Ramos (cell line): ENCODE data around the gene RTN4RL1.
"Not testable (repeated sequence)": the region's sequence is repeated elsewhere in the genome, so short reads cannot be mapped to it uniquely, and the experiment has no call there.

ENCODE experiments used
- in situ Hi-C: fragments of 300-500 bp; cut with MboI; formaldehyde crosslinking; loops from one replicate; pipeline ENCODE4 v1.14.3; 2022; ENCODE audit warnings: low sequenced_read_pairs; ENCODE audit not compliant: unreplicated experiment

Gene RTN4RL1

DNA sequence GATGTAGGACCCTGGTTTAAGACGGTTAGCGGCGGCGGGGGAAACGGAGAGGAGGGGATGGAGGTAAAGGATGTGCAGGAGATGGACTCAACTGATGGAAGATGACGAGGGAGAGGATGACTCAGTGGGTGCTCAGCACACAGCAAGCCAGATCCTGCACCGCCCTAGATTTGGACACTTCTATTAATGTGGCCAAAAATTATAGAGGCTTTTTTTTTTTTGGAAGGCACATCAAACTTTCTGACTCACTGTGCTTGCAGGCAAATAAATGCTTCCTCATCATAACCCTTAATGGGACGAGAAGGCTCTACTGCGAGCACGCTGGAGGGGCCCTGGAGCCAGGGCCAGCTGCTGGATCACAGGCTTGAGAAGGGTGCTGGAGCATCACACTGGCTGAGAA is 36.0 kb downstream of the RTN4RL1 start:
- in situ Hi-C loops = no loop called here

DNA sequence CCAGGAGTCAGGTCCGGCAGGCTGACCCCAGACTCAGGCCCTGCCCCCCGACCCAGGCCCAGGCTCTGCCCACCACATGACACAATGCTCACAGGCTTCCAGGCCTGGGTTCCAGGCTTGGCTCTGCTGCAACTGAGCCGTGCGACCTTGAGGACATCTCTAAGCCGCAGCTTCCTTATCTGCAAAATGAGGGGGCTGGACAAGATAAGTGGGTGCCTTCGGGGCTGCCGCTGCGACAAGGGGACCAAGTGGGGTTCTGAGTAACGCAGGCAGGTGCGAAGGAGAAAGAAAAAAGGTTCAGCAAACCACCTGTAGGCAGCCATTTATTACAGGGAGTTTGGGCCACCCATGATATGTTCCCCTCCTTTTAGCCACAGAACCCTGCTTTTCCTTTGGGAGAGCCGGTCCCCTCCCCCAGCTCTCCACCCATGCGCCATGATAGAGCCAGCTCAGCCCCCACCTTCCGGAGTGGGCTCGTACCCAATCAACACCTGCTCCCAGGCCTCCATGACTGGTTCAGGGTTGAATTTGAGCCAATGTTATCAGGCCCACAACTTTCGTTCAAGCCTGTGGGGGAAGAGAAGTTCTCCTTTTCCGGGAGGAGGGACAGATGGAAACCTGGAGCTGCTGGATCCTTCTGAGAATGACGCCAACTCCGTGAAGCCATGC is 38.2 kb downstream of the RTN4RL1 start:
- in situ Hi-C loops = no loop called here

DNA sequence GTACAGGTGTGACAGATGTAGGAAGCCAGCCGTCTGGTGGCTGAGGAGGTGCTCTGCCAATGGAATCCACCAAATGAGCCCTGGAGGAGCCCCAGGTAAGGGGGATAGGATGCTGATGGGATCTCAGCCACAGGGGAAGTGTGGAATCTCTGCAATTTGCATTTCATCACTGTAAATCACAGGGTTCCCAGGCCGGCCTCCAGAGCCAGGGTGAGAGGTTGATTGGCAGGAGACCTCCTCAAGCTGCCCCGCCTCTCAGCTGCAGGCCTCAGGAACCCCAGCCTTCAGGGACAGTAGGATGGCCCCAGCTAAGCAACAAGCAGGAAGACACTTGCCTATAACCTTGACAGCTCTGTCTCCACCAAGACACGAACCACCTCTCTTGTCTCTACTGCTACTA is 39.4 kb downstream of the RTN4RL1 start:
- in situ Hi-C loops = no loop called here

DNA sequence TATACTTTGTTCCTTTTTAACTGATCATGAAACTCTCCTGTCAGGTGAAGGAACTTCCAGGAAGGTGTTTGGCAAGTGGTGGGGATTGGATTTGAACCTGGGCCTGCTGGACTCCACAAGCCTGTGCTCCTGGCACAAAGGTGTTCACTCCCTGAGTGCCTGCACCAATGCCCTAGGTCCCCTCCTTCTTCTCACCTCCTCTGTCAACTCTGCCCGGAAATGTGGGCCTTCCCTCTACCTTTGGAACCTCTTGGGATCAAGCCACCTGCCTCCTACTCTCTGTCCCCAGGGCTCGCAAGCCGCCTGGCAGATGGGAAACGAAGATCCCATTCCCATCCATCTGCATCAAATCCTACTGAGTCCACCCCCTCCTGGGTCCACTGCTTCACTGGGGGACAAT is 40.0 kb downstream of the RTN4RL1 start:
- in situ Hi-C loops = no loop called here

DNA sequence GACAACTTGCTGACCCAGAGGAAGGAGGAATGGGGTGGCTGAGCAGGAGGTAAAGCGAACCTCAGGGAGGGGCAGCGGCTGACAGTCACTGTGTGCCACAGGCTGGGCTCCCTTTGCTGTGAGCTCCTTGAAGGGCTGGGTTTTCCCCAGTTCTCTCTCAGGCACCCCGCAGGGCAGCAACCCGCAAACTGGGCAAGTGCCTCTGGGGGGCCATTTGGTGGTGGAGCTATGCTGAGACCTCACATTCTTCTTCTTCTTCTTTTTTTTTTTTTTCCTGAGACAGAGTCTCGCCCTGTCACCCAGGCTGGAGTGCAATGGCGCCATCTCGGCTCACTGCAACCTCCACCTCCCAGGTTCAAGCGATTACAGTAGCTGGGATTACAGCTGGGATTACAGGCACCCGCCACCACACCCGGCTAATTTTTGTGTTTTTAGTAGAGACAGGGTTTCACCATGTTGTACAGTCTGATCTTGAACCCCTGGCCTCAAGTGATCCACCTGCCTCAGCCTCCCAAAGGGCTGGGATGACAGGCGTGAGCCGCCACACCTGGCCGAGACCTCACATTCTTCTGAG is 42.3 kb downstream of the RTN4RL1 start:
- in situ Hi-C loops = not testable (repeated sequence)

DNA sequence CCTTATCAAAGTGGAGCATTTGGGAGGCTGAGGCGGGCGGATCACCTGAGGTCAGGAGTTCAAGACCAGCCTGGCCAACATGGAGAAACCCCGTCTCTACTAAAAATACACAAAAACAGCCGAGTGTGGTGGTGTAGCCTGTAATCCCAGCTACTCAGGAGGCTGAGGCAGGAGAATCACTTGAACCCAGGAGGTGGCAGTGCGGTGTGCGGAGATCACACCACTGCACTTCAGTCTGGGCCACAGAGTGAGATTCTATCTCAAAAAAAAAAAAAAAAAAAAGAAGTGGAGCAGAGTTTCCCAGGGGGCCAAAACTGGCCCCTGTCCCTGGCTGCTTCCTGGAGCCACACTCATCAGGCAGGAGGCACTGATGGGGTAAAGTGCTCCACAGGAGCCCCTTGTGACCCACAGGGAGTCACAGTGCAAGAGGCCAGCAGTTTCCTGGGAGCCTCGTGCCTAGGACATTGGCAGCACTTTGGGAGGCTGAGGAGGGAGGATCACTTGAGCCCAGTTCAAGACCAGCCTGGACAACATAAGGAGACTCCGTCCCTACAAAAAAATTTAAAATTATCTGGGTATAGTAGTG is 44.4 kb downstream of the RTN4RL1 start:
- in situ Hi-C loops = no loop called here

DNA sequence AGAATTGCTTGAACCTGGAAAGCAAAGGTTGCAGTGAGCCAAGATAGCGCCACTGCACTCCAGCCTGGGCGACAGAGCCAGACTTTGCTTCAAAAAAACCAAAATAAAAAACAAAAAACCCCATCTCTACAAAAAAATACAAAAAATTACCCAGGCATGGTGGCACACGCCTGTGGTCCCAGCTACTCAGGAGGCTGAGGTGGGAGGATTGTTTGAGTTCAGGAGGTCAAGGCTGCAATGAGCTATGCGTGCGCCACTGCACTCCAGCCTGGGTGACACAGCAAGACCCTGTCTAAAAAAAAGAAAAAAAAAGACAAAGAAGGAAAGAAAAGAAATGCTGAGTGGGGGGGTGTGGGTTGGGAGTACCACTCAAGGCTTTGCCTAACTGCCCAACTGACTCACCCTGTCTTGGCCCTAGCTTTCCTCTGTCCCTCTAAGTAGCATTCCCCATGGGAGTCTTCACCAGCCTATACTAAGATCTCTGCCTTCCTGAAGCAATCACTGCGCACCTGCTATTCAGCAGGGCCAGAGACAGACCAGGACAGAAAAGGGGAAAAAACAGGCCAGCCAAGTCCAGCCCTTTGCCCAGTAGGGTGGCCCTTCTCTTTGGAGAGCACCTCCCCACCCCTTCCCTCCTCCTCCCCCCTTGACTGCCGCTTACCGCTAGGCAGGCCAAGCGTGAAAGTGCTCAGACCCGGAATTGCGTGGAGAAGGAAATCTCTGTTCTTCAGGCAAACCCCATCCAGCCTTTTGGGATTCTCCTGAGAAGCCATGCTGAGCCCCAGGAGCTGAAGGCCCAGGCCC is 45.8 kb downstream of the RTN4RL1 start:
- in situ Hi-C loops = no loop called here

DNA sequence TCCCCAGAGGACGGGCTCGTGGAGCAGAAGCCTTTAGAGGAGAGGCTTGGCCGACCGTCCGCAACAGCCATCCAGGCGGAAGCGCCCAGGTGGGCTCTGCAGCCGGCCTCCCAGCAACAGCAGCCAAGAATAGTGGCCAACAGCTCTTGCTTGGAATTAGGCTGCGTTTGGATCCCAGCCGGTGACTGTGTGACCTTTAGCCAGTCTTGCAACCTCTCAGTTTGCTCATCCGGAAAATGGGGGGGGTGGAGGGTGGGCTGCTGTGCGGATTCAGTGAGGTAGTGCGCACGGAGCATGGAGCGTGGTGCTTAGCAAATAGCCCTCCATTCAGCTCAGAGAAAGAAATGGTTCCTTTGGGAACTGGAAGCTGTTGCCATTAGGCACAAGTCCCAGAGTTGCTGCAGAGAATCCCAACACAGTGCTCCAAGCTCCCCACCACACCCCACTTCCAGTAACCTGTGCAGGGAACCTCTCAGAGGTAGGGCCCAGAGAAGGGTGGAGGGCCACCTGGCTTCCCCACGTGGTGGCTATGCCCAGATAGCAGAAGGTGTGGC is 46.7 kb downstream of the RTN4RL1 start:
- in situ Hi-C loops = no loop called here

DNA sequence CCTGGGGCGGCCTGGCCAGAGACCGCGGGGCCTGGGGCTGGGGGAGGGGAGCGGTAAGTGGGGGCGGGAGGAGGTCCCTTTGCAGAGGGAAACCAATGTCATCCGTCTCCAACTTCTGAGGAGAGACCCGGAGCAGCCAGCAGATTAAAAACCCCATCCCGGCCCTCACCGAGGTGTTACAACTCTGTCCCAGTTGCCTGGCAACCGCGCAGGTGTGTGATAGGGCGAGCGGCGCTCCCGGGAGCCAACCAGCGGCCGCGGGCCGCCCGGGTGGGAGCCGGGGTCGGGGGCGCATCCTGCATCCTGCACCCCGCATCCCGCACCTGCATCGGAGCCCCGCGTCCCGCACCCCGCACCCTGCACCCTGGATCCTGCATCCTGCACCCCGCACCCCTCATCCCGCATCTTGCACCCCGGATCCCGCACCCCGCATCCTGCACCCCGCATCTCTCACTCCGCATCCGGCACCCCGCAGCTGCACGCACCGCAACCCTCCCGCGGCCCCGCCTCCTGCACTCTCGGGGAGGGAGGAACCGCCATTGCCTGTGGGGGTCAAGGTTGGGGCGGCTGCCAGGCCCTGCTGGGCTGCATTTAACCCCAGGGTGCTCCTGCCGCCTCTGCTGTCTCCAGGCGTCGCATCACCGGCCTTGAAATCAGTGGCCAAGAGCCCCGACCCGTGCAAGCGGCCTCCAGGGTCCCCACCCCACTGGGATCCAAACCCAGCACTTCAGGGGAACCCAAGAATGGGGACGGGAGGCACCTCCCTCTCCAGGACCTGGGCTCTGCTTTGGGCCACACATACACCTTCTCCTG is 47.3 kb downstream of the RTN4RL1 start:
- in situ Hi-C loops = no loop called here

DNA sequence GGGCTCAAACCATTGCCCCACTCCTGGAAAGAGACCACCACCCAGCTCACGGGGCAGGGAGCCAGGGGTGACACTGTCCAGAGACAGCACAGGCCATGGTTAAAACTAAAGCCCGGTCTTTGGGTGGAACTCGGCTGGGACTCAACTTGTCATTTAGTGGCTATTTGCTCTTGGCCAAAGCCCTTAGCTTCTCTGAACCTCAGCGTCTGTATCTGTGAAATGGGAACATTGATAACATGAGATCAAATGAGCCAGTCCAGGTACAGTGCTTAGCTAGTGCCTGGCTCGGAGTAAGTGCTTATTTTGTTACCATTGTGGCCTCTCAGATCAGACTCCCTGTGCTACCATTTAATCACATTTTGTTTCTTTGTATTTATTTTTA is 48.5 kb downstream of the RTN4RL1 start:
- in situ Hi-C loops = no loop called here

DNA sequence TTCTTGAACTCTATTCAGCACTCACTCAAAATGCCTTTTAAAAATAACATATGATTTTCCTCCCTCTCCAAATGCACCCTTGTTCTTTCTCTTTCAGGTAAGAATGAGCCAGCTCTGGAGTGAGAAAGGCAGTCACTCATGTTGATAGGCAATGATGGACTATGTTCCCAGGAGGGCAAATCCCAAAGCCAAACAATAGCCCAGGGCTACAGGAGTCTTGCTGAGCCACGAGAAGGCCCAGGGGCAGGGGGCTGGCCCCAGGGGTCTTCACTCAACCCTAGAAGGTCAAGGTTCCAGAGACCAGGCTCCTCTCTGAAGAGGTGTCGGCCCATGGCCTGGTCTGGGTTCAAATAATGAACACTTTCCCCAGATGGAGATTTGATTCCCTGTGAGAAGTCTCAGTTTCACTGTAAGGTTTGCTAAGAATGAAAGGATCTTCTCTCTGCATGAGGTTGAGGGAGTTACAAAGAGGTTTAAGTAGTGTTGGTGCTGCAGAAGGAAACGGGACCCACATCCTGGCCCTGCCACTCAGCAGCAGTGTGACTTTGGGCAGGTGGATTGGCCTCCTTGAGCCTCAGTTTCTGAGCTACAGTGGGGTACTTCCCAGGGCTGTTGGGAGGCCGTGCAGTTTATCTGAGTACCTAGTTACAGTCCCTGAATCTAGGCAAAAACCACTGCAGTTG is 49.0 kb downstream of the RTN4RL1 start:
- in situ Hi-C loops = no loop called here

DNA sequence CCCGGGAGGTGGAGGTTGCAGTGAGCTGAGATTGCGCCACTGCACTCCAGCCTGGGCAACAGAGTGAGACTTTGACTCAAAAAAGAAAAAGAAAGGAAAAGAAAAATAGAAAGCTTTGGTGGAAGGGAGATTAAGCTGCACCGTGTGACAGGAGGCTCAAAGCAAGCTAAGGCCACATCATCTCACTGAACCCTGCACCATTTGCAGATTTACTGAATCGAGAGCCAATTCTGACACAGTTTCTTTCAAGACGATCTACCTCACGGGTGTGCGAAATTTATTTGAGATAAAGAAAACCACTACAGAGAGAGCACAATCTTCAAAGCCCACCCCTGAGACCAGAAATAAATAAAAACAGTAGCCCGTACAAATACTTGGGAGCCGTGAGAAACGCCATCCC is 49.6 kb downstream of the RTN4RL1 start:
- in situ Hi-C loops = no loop called here

DNA sequence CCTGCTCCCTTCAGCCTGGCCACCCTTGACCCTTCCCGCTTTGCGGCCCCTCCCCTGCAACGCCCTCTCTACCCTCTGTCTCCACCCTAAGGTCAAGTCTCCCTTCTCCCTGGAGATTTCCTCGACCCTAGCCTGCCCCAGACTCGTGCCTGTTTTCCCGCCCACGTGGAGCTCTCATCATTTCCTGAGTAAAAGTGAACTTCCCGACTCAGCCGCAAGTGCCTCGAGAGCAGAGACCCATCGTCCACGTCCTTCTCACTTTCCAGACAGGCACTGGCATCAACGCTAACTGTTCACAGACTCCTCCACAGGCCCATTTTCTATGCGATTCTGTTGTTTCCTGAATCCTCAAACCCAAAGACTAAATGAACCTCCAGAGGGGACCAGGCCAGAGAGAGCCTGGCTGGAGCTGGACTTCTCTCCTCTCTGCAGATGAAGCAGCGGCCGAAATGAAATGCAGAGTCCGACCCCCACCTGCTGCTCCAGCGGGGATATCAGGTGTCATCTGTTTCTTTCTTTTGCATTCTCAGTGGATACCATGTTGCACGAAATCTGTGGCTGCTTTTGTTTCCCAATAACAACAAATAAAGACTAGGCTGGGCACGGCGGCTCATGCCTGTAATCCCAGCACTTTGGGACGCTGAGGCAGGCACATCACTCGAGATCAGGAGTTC is 52.5 kb downstream of the RTN4RL1 start:
- in situ Hi-C loops = no loop called here

DNA sequence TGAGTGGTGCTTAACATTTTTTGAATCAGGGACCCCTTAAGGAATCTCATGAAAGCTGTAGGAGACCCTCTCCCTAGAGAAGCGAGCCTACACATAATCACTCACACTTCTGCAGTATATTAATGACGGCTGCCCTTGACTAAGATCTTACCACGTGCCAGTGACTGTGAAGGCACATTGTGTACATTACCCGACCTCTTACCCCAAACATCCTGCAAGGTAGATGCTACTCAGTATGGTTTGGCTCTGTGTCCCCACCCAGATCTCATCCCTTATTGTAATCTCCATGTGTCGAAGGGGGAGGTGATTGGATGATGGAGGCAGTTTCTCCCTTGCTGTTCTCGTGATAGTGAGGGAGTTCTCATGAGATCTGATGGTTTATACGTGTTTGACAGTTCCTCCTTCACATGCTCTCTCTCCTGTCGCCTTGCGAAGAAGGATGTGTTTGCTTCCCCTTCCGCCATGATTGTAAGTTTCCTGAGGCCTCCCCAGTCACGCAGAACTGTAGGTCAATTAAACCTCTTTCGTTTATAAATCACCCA is 54.2 kb downstream of the RTN4RL1 start:
- in situ Hi-C loops = no loop called here

DNA sequence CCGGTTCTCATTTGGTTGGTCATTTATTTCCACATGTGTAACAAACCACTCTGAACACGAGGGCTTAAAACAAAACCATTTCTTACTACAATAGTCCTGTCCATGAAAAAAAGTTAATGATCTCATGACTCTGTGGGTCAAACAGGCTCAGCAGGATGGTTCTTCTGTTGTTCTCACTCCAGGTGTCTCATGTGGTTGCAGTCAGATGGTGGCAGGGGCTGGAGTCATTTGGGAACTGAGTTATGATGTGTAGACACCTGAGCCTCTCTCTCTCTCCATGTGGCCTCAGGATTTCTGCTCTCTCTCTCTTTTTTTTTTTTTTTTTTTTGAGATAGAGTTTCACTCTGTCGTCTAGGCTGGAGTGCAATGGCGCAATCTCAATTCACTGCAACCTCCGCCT is 55.4 kb downstream of the RTN4RL1 start:
- in situ Hi-C loops = no loop called here

DNA sequence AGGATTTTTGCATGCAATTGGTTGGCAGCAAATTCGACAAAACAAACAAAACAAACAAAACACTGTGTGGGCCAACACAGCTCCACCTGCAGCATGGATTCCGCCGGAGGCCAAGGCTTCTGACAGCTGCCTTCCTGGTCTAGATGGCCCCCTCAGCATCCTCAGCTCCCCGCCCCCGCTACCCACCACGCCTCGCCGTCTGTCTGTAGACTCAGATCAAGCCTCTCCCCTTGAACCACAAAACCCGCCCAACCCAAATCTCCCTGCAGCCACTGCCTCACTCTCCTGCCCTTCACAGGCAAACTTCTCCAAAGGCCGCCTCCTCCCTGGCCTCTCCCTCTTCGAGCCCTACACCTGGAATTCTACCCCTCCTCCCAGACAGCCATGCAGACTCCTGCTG is 57.9 kb downstream of the RTN4RL1 start:
- in situ Hi-C loops = no loop called here

DNA sequence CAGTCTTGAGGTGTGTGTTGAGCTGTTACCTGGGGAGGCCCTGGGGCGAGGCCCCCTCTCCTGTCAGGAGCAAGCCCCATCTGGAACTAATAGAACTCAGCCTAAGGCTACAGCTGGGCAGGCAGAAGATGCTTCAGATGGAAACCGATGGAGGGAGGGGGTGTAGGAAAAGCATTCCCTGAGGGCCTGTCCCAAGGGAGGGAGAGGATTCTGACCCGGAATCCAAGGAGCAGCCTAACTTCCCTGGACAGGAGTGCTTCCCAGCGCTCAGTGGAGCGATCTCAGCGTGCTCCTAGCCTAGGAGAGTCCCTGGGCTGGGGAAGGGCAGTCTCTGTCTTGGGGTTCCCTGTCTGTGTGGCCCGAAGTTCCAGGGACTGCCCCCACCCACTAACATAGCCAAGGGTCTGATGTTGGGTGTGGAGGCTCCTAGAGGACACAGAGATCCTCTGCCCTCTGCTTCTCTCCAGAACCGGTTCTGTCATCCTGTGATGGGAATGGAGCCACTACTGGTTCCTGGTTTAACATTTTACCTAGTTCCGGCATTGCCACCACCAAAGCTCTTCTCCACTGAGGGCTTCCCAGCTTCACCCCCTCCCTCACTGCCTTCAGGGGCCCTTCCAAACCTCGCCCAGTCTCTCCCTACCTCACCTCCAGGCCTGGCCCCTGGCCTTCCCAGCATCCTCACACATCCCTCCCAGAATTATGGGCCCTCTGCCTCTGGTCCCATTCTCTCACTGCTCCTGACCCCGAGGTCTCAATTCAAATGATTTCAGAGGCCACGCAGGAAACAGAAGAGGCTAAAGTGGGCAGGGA is 58.7 kb downstream of the RTN4RL1 start:
- in situ Hi-C loops = no loop called here
